ENCODE data around the gene CYP46A1.

GRCh38 chr14:99635116-99635515, 49.0 kb upstream of the CYP46A1 start:
- TF ChIP-seq, protein P1, sequence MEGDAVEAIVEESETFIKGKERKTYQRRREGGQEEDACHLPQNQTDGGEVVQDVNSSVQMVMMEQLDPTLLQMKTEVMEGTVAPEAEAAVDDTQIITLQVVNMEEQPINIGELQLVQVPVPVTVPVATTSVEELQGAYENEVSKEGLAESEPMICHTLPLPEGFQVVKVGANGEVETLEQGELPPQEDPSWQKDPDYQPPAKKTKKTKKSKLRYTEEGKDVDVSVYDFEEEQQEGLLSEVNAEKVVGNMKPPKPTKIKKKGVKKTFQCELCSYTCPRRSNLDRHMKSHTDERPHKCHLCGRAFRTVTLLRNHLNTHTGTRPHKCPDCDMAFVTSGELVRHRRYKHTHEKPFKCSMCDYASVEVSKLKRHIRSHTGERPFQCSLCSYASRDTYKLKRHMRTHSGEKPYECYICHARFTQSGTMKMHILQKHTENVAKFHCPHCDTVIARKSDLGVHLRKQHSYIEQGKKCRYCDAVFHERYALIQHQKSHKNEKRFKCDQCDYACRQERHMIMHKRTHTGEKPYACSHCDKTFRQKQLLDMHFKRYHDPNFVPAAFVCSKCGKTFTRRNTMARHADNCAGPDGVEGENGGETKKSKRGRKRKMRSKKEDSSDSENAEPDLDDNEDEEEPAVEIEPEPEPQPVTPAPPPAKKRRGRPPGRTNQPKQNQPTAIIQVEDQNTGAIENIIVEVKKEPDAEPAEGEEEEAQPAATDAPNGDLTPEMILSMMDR (IDR thresholded peaks at IDR 0.05 in 4 of 5, conservative IDR thresholded peaks at IDR 0.05 in 1 of 5), result no peak
- no peak for TF ChIP-seq POLR2A (IDR thresholded peaks at IDR 0.05)
